A549 (cell line): ENCODE measurements around the gene TBCK.

Source experiments
- CEBPB ChIP-seq, 2 experiments: fragments of >200 bp in 1 of 2; sonication (Bioruptor Twin) in 1 of 2; formaldehyde crosslinking in 1 of 2; IDR thresholded peaks; 2 replicates each; pipeline ENCODE4 v1.6.1; 2012 to 2016
- CTCF ChIP-seq: fragments of >200 bp; sonication (Bioruptor Twin); formaldehyde crosslinking; IDR thresholded peaks from 3 replicates; pipeline ENCODE4 v1.5.1; 2016
- EP300 ChIP-seq, 2 experiments: fragments of >200 bp; sonication (Bioruptor Twin); formaldehyde crosslinking; IDR thresholded peaks; 2 replicates in 1 of 2; 3 replicates in 1 of 2; pipeline ENCODE4 v1.6.1; 2016 to 2017
- JUN ChIP-seq, 2 experiments: fragments of >200 bp; sonication (Bioruptor Twin); formaldehyde crosslinking; IDR thresholded peaks; 2 replicates in 1 of 2; 3 replicates in 1 of 2; pipeline ENCODE4 v1.6.1; 2016 to 2017
- MAX ChIP-seq: IDR thresholded peaks from 2 replicates; pipeline ENCODE4 v1.6.1; 2012
- MYC ChIP-seq: IDR thresholded peaks from 2 replicates; pipeline ENCODE4 v1.6.1; 2012; ENCODE audit warnings: mild to moderate bottlenecking, inconsistent platforms, low read length, improper control_type of control experiment, borderline replicate concordance
- POLR2A ChIP-seq: IDR thresholded peaks from 2 replicates; pipeline ENCODE4 v1.6.1; 2012; ENCODE audit warnings: mild to moderate bottlenecking, low read length
- RNF2 ChIP-seq: fragments of 200-600 bp; sonication (generic); IDR thresholded peaks from 2 replicates; pipeline ENCODE4 v1.6.1; 2016; ENCODE audit warnings: low read depth, mild to moderate bottlenecking, antibody characterized with exemption, moderate library complexity, borderline replicate concordance
- TF ChIP-seq, protein P1 (sequence below): IDR thresholded peaks from 2 replicates; pipeline ENCODE4 v1.6.1; 2012
- TF ChIP-seq, protein P2 (sequence below): fragments of 200-600 bp; sonication (generic); IDR thresholded peaks from 2 replicates; pipeline ENCODE4 v1.6.1; 2016; ENCODE audit warnings: antibody characterized with exemption, mild to moderate bottlenecking, moderate library complexity

DNA sequence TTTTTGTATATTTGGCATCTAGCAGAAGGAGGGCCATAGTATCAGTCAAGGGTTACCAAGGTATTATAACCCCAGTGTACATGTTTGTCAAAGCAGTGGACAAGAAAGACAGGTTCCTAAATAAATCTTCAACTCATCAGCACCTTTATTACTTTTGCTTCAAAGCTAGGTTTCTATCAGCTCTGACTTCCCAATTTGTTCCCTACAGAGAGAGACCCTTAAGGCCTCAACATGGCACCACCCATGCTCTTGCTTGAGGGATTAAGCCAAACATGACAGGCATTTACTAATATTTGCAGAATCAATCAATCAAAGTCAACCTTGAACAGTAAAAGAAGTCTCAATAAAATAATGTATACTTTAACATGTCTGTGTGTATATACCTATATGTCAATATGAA, 9.4 kb downstream of the TBCK start:
- TF ChIP-seq CTCF (no peak), JUN (IDR thresholded peaks at IDR 0.05) (no peak), MAX (no peak), EP300 (IDR thresholded peaks at IDR 0.05) (no peak), MYC (no peak), POLR2A (no peak), CEBPB (IDR thresholded peaks at IDR 0.05) (no peak), RNF2 (no peak)
- TF ChIP-seq, protein P1, sequence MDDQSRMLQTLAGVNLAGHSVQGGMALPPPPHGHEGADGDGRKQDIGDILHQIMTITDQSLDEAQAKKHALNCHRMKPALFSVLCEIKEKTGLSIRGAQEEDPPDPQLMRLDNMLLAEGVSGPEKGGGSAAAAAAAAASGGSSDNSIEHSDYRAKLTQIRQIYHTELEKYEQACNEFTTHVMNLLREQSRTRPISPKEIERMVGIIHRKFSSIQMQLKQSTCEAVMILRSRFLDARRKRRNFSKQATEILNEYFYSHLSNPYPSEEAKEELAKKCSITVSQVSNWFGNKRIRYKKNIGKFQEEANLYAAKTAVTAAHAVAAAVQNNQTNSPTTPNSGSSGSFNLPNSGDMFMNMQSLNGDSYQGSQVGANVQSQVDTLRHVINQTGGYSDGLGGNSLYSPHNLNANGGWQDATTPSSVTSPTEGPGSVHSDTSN, result no peak
- TF ChIP-seq, protein P2, sequence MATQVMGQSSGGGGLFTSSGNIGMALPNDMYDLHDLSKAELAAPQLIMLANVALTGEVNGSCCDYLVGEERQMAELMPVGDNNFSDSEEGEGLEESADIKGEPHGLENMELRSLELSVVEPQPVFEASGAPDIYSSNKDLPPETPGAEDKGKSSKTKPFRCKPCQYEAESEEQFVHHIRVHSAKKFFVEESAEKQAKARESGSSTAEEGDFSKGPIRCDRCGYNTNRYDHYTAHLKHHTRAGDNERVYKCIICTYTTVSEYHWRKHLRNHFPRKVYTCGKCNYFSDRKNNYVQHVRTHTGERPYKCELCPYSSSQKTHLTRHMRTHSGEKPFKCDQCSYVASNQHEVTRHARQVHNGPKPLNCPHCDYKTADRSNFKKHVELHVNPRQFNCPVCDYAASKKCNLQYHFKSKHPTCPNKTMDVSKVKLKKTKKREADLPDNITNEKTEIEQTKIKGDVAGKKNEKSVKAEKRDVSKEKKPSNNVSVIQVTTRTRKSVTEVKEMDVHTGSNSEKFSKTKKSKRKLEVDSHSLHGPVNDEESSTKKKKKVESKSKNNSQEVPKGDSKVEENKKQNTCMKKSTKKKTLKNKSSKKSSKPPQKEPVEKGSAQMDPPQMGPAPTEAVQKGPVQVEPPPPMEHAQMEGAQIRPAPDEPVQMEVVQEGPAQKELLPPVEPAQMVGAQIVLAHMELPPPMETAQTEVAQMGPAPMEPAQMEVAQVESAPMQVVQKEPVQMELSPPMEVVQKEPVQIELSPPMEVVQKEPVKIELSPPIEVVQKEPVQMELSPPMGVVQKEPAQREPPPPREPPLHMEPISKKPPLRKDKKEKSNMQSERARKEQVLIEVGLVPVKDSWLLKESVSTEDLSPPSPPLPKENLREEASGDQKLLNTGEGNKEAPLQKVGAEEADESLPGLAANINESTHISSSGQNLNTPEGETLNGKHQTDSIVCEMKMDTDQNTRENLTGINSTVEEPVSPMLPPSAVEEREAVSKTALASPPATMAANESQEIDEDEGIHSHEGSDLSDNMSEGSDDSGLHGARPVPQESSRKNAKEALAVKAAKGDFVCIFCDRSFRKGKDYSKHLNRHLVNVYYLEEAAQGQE, result no peak
